HCT116 (cell line): Measurements from ENCODE around the gene RAB32.

Experiments
- EZH2 ChIP-seq: fragments of 200-600 bp; sonication (generic); IDR thresholded peaks from 2 replicates; pipeline ENCODE4 v1.6.1; 2017; ENCODE audit warnings: antibody characterized with exemption, mixed run types
- EZH2phosphoT487 ChIP-seq: fragments of 200-600 bp; IDR thresholded peaks from 2 replicates; pipeline ENCODE4 v1.6.1; 2018; ENCODE audit warnings: antibody characterized with exemption, borderline replicate concordance
- FOSL1 ChIP-seq: IDR thresholded peaks from 2 replicates; pipeline ENCODE4 v1.6.1; 2012; ENCODE audit warnings: low read depth
- TF ChIP-seq, protein P1 (sequence below): IDR thresholded peaks from 2 replicates; pipeline ENCODE4 v1.6.1; 2011; ENCODE audit warnings: mild to moderate bottlenecking, low read length, moderate library complexity; ENCODE audit not compliant: insufficient replicate concordance; ENCODE audit errors: extremely low read depth

DNA sequence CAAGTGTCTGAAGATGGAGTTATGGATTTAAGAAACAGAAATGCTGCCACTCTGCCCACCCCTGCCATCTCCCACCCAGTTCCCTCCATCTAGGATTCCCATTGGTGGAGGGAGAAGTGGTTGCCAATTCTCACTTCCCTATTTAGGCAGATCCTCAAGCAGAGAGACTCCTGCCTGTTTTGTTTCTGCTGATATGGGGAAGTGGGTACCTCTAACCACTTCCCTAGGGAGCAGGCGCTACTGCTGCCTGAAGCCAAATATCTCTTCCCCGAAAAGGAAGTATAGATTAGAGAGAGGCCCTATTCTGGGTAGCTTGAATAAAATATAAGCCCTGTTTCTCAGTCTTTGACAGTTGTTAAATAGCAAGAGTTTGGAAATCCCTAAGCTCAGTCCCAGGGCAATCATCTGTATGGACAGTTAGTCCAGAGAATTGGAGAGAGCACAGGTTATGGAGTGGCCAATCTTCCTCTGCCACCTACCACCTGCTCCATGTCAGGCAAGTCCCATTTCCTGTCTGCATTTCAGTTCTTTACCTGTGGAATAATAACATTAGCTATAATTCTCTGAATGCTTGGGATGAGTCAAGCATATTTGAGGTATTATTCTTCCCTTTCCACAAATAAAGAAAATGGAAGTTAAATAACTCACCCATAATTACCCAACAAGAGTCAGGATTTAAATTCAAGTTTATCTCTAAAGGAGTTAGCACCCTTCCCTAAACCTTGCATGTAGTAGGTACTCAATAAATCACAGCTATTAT, 52.5 kb downstream of the RAB32 start:
- TF ChIP-seq EZH2phosphoT487 = no peak
- TF ChIP-seq, protein P1, sequence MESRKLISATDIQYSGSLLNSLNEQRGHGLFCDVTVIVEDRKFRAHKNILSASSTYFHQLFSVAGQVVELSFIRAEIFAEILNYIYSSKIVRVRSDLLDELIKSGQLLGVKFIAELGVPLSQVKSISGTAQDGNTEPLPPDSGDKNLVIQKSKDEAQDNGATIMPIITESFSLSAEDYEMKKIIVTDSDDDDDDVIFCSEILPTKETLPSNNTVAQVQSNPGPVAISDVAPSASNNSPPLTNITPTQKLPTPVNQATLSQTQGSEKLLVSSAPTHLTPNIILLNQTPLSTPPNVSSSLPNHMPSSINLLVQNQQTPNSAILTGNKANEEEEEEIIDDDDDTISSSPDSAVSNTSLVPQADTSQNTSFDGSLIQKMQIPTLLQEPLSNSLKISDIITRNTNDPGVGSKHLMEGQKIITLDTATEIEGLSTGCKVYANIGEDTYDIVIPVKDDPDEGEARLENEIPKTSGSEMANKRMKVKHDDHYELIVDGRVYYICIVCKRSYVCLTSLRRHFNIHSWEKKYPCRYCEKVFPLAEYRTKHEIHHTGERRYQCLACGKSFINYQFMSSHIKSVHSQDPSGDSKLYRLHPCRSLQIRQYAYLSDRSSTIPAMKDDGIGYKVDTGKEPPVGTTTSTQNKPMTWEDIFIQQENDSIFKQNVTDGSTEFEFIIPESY = no peak
- TF ChIP-seq EZH2 = no peak
- TF ChIP-seq FOSL1 = no peak
